ENCODE data around the gene SLC25A47. TPM values are rescaled to one million over a fixed set of nuclear protein-coding genes. Genes with fewer than 3 reads are reported as not detected.
A peak's percentile ranks its signal among the peaks of the same experiment; 100 is the strongest.

SLC25A47 gene
- total RNA-seq, 6 experiments from 2014 or later: not detected

DNA sequence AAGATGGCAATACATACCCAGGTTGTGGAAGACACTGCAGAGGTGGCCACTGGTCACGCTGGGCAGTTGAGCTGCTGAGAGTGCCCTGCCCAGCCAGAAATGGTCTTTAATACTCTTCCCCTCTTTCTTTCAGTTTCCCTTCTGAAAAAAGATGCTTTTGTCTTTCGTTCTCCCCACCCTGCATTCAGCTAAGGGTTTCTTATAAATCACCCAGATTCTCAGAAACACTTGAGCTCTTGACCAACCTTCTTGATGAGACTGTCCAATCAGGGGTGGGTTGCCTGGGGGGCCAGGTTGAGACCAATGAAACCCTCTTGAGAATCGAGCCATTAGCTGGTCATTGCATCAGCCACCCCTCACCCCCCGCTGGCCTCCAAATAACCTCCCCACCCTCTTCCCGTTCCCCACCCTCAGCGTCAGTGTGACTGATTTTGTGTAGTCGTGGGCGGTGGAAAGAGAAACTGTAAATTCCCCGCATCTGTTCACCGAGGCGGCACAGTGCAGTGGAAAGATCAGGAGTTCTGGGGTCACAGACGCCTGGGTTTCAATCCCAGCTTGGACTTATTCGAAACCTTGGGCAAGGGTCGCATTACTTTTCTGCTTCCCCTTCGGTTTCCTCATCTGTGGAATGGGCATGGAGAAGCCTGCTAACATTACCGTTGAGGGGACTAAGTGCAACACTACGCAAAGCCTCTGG lies 52.3 kb downstream of the SLC25A47 start:
- Mint-ChIP-seq H3K36me3 (ENCODE audit: low read depth) (peaks cover 18% of the 10 kb centered on the region), H3K4me3 (peak overlapping the region; percentile 89), H3K9me3 (no peaks in the 10 kb centered on the region), H3K27me3 (ENCODE audit: insufficient read depth) (no peaks in the 10 kb centered on the region; the same call in 1 of the 2 replicates), H3K27ac (peak overlapping the region; percentile 99), H3K4me1 (ENCODE audit: low read depth) (peaks cover 36% of the 10 kb centered on the region)
- TF ChIP-seq, protein P1, sequence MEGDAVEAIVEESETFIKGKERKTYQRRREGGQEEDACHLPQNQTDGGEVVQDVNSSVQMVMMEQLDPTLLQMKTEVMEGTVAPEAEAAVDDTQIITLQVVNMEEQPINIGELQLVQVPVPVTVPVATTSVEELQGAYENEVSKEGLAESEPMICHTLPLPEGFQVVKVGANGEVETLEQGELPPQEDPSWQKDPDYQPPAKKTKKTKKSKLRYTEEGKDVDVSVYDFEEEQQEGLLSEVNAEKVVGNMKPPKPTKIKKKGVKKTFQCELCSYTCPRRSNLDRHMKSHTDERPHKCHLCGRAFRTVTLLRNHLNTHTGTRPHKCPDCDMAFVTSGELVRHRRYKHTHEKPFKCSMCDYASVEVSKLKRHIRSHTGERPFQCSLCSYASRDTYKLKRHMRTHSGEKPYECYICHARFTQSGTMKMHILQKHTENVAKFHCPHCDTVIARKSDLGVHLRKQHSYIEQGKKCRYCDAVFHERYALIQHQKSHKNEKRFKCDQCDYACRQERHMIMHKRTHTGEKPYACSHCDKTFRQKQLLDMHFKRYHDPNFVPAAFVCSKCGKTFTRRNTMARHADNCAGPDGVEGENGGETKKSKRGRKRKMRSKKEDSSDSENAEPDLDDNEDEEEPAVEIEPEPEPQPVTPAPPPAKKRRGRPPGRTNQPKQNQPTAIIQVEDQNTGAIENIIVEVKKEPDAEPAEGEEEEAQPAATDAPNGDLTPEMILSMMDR (IDR thresholded peaks at IDR 0.05): no peak
- DNase-seq: peak; percentile 78

DNA sequence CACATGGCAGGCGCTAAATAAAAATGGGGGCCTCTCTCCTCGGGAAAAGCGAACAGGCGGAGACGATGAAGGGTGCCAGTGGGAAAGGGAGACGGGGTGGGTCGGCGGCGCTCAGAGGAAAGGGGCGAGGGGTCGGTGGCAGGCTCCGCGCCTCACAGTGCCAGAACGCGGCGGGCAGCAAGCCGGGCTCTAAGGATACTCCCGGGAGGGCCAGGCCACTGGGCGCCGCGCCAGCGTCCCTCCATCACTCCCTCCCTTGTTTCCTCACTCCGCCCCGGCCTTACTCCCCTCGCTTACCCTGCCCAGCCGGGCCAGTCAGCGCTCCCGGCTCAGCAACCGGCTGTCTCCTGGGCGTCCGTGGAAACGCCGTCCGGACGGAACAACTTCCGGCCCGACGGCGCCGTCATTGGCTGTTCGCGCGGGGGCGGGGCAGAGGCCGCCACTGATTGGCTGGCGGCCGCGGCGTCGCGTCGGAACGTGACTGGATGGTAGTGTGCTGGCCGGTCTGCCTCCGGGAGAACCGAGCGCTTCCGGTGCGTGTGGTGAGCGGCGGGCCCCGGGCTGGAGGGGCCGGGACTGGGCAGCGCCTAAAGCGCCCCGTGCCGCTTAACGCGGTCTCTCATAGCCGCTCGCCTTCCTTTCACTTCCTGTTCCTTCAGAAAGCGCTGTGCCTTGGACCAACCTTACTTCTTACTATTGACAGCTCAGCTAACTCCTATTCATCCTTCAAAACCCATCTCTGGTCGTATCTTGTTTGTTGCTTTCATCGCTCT lies 53.0 kb downstream of the SLC25A47 start, which contains the start of gene WDR25:
Gene WDR25, plus strand, starts transcription at position 523 of the 773 bp plus-strand sequence.
- Mint-ChIP-seq H3K9me3 (no peaks in the 10 kb centered on the region), H3K4me3 (peak within 1 kb of the TSS; percentile 89), H3K36me3 (ENCODE audit: low read depth) (peaks cover 18% of the 10 kb centered on the region), H3K4me1 (ENCODE audit: low read depth) (peaks cover 36% of the 10 kb centered on the region), H3K27ac (peak within 1 kb of the TSS; percentile 99), H3K27me3 (ENCODE audit: insufficient read depth) (no peaks in the 10 kb centered on the region; the same call in 1 of the 2 replicates)
- TF ChIP-seq, protein P1 (IDR thresholded peaks at IDR 0.05): no peak
- DNase-seq: peak; percentile 95

DNA sequence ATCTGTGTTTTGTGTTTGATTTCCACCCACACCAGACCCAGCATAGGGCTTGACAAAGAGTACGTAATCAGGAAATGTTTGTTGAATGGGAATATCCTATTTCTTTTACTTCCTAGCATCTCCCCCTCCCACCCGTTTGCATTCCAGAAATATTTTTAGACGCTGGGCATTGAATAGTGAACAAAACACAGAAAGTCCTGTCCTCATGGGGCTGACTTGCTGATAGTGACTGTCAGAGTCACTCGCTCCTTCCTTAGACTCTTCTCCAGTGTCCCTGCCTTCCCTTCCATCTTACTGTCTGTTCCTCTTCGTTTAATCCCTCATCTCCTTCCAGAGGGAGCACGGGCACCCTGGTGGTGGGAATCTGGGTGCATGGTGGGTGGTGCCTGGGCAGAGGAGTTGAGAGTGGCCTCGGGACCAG lies 53.6 kb downstream of the SLC25A47 start:
- no peaks in the 10 kb centered on the region for H3K9me3 Mint-ChIP-seq
- DNase-seq: peak; percentile 56
- TF ChIP-seq, protein P1 (IDR thresholded peaks at IDR 0.05): peak; percentile 73
- H3K4me3 Mint-ChIP-seq: peak overlapping the region; percentile 89
- peaks cover 36% of the 10 kb centered on the region for H3K4me1 Mint-ChIP-seq (ENCODE audit: low read depth)
- H3K27ac Mint-ChIP-seq: peak overlapping the region; percentile 99
- H3K27me3 Mint-ChIP-seq (ENCODE audit: insufficient read depth): no peaks in the 10 kb centered on the region; the same call in 1 of the 2 replicates
- peaks cover 18% of the 10 kb centered on the region for H3K36me3 Mint-ChIP-seq (ENCODE audit: low read depth)

Small RNAs within 50 kb of the gene (microRNA-seq; reads per million reads assigned to microRNA genes)
- gene MIR345 (148 reads per million, percentile 55 among the genes with 10 or more reads in this experiment), gene MIR6764 (not detected)

Other genes starting within 250 kb of the SLC25A47 start
- gene DEGS2, start 163.7 kb upstream of the SLC25A47 start, total RNA-seq (2021; fragmentation: NEBNext Ultra II Directional; extraction: Animal tissue kit (Norgen Biotek cat#: 25700)): not detected
- 10 to 100 TPM; 57.0 to 70.8 (median 68.1) TPM for gene YY1, start 84.2 kb upstream of the SLC25A47 start, total RNA-seq (2021; fragmentation: NEBNext Ultra II Directional; extraction: Animal tissue kit (Norgen Biotek cat#: 25700))
- 1 to 10 TPM; 6.5 to 8.6 (median 7.7) TPM for gene SLC25A29, start 16.9 kb upstream of the SLC25A47 start, total RNA-seq (2021; fragmentation: NEBNext Ultra II Directional; extraction: Animal tissue kit (Norgen Biotek cat#: 25700))
- 10 to 100 TPM in 5 of 6 experiments, 1 to 10 TPM in 1; 9.2 to 12.0 (median 10.4) TPM for gene WDR25, start 53.1 kb downstream of the SLC25A47 start, total RNA-seq (2021; fragmentation: NEBNext Ultra II Directional; extraction: Animal tissue kit (Norgen Biotek cat#: 25700))